Prostate gland (tissue), 2 donors: ENCODE results near the gene ZNF18.

Experiments
- CTCF ChIP-seq, 4 experiments: fragments of 200-600 bp in 2 of 4; fragments of 450-650 bp in 2 of 4; sonication (generic) in 2 of 4; IDR thresholded peaks; 1 replicate in 3 of 4; 2 replicates in 1 of 4; pipeline ENCODE4 v1.5.1; 2016 to 2019; ENCODE audit warnings: antibody characterized with exemption in 4 of 4, mild to moderate bottlenecking in 2 of 4, moderate library complexity in 2 of 4
- POLR2AphosphoS5 ChIP-seq: sonication (generic); formaldehyde crosslinking; IDR thresholded peaks from one replicate; pipeline ENCODE4 v1.6.1; 2017; ENCODE audit warnings: antibody characterized with exemption

GRCh38 chr17:11980813-11981212 is 16.5 kb downstream of the ZNF18 start:
- TF ChIP-seq POLR2AphosphoS5 (no peak), CTCF (IDR thresholded peaks at IDR 0.05) (no peak)
